ENCODE data around the gene CYBC1.

- TF ChIP-seq CTCF (conservative IDR thresholded peaks at IDR 0.05; ENCODE audit: low read depth, low read length) (no peak), POLR2A (IDR thresholded peaks at IDR 0.05; ENCODE audit: low read depth, low read length) (no peak), MXI1 (IDR thresholded peaks at IDR 0.05; ENCODE audit: borderline replicate concordance, low read depth, low read length) (no peak), CEBPB (IDR thresholded peaks at IDR 0.05; ENCODE audit: low read depth, low read length) (peak; percentile 72), RAD21 (IDR thresholded peaks at IDR 0.05; ENCODE audit: low read length) (no peak), CHD1 (IDR thresholded peaks at IDR 0.05; ENCODE audit: low read depth, low read length) (no peak), USF2 (IDR thresholded peaks at IDR 0.05; ENCODE audit: low read depth, low read length) (no peak), BHLHE40 (IDR thresholded peaks at IDR 0.05; ENCODE audit: low read depth, low read length) (no peak), MAFK (IDR thresholded peaks at IDR 0.05; ENCODE audit: low read depth, low read length) (no peak), RCOR1 (IDR thresholded peaks at IDR 0.05; ENCODE audit: insufficient replicate concordance, low read length) (no peak)
Observed at GRCh38 chr17:82396601-82397435, 53.7 kb downstream of the CYBC1 start.

Data from IMR-90 (cell line).